Measurements from ENCODE around the gene GATB. TPM values are rescaled to one million over a fixed set of nuclear protein-coding genes. Genes with fewer than 3 reads are reported as not detected.
A peak's percentile ranks its signal among the peaks of the same experiment; 100 is the strongest.

GATB gene
- total RNA-seq, 1 donor, result 17.2 TPM

- H3K4me3 ChIP-seq (ENCODE audit: low read depth, low read length), result no peak overlapping the region
- TF ChIP-seq CTCF (IDR thresholded peaks at IDR 0.05; ENCODE audit: insufficient read depth, low read length), result no peak
- peak; percentile 3 for DNase-seq (ENCODE audit: low read depth)
Observed at GRCh38 chr4:151753056-151753455, 7.8 kb downstream of the GATB start.

- TF ChIP-seq CTCF (IDR thresholded peaks at IDR 0.05; ENCODE audit: insufficient read depth, low read length), result no peak
- H3K4me3 ChIP-seq (ENCODE audit: low read depth, low read length), result no peak overlapping the region
- DNase-seq (ENCODE audit: low read depth), result no peak
Observed at GRCh38 chr4:151750156-151750555, 10.7 kb downstream of the GATB start.

GRCh38 chr4:151745481-151746231 lies 15.2 kb downstream of the GATB start:
- DNase-seq (ENCODE audit: low read depth), result peak; percentile 35
- no peak overlapping the region for H3K4me3 ChIP-seq (ENCODE audit: low read depth, low read length)
- no peak for TF ChIP-seq CTCF (IDR thresholded peaks at IDR 0.05; ENCODE audit: insufficient read depth, low read length)

GRCh38 chr4:151744614-151745013 lies 16.2 kb downstream of the GATB start:
- peak; percentile 74 for DNase-seq (ENCODE audit: low read depth)
- TF ChIP-seq CTCF (IDR thresholded peaks at IDR 0.05; ENCODE audit: insufficient read depth, low read length), result no peak
- H3K4me3 ChIP-seq (ENCODE audit: low read depth, low read length), result no peak overlapping the region

- no peak for DNase-seq (ENCODE audit: low read depth)
- no peak for TF ChIP-seq CTCF (IDR thresholded peaks at IDR 0.05; ENCODE audit: insufficient read depth, low read length)
- no peak overlapping the region for H3K4me3 ChIP-seq (ENCODE audit: low read depth, low read length)
Observed at GRCh38 chr4:151743894-151744293, 16.9 kb downstream of the GATB start.

GRCh38 chr4:151743128-151743854 lies 17.5 kb downstream of the GATB start:
- TF ChIP-seq CTCF (IDR thresholded peaks at IDR 0.05; ENCODE audit: insufficient read depth, low read length), result no peak
- no peak for DNase-seq (ENCODE audit: low read depth)
- no peak overlapping the region for H3K4me3 ChIP-seq (ENCODE audit: low read depth, low read length)

Measured in fibroblast of the aortic adventitia (primary cell).